H1 (cell line): ENCODE results near the gene ITIH4. TPM values are rescaled to one million over a fixed set of nuclear protein-coding genes. Genes with fewer than 3 reads are reported as not detected.

Experiments used
- CTCF ChIA-PET: fragments of 300-600 bp; sonication (Branson Sonifier 250); formaldehyde crosslinking; loops from one replicate; lab custom pipeline; 2021; ENCODE audit not compliant: partially characterized antibody; lab: Charles Lee
- POLR2A ChIA-PET: fragments of 300-600 bp; sonication (Branson Sonifier 250); formaldehyde crosslinking; loops from one replicate; lab custom pipeline; 2021; ENCODE audit warnings: inconsistent platforms; ENCODE audit not compliant: partially characterized antibody; lab: Charles Lee
- DNase-seq, 2 experiments: peaks; one replicate each; pipeline versions ENCODE4 v3.0.0 to v3.0.0-alpha.2; 2010 to 2022; ENCODE audit warnings: low spot score in 2 of 2, low read depth in 1 of 2, mixed read lengths in 1 of 2
- FAIRE-seq: peaks from 2 replicates; lab custom pipeline; 2011; peaks lifted over from hg19 to GRCh38; lab: Jason Lieb, UNC
- H2AFZ ChIP-seq: 2 replicates; pipeline ENCODE4 v1.8.1; 2012; ENCODE audit warnings: low read length, inconsistent platforms
- H2AK5ac ChIP-seq: 2 replicates; pipeline ENCODE4 v1.6.1; 2013; ENCODE audit warnings: low read depth, low read length
- H2BK120ac ChIP-seq: replicated peaks from 2 replicates; pipeline ENCODE3; 2013; ENCODE audit warnings: low read depth, low read length, inconsistent platforms
- H2BK12ac ChIP-seq: 2 replicates; pipeline ENCODE4 v1.6.1; 2013; ENCODE audit warnings: low read depth, low read length
- H2BK15ac ChIP-seq: 2 replicates; pipeline ENCODE4 v1.6.1; 2013; ENCODE audit warnings: low read length
- H2BK20ac ChIP-seq: 2 replicates; pipeline ENCODE4 v1.6.1; 2013; ENCODE audit warnings: low read length
- H2BK5ac ChIP-seq: 2 replicates; pipeline ENCODE4 v1.6.1; 2013; ENCODE audit warnings: low read depth, low read length
- H3K14ac ChIP-seq: 2 replicates; pipeline ENCODE4 v1.6.1; 2013; ENCODE audit warnings: inconsistent platforms; ENCODE audit not compliant: insufficient read length
- H3K18ac ChIP-seq: 2 replicates; pipeline ENCODE4 v1.6.1; 2013; ENCODE audit warnings: low read length; ENCODE audit errors: extremely low read depth
- H3K23ac ChIP-seq: 2 replicates; pipeline ENCODE4 v1.6.1; 2013; ENCODE audit warnings: inconsistent platforms; ENCODE audit not compliant: insufficient read length
- H3K23me2 ChIP-seq: 2 replicates; pipeline ENCODE4 v1.6.1; 2013; ENCODE audit warnings: low read depth, low read length
- H3K27ac ChIP-seq: 2 replicates; pipeline ENCODE4 v1.6.1; 2011; ENCODE audit warnings: low read depth, low read length, inconsistent platforms
- H3K27me3 ChIP-seq, 4 experiments: replicated peaks in 1 of 4; 1 replicate in 1 of 4; 2 replicates in 3 of 4; pipeline versions ENCODE4 v1.6.1 to v1.8.1; 2011 to 2013; ENCODE audit warnings: low read length in 3 of 4, mild to moderate bottlenecking in 3 of 4, inconsistent platforms in 2 of 4, mixed read lengths in 2 of 4, moderate library complexity in 1 of 4; ENCODE audit not compliant: control insufficient read depth in 3 of 4, insufficient read depth in 3 of 4; ENCODE audit errors: extremely low read depth in 1 of 4
- H3K36me3 ChIP-seq, 4 experiments: 2 replicates each; pipeline versions ENCODE4 v1.6.1 to v1.8.1; 2011 to 2013; ENCODE audit warnings: mild to moderate bottlenecking in 4 of 4, low read length in 3 of 4, moderate library complexity in 2 of 4, control low read depth in 1 of 4, inconsistent platforms in 1 of 4; ENCODE audit not compliant: insufficient read depth in 4 of 4, control insufficient read depth in 2 of 4
- H3K4ac ChIP-seq: replicated peaks from 2 replicates; pipeline ENCODE3; 2013; ENCODE audit warnings: low read length, low read depth, mixed read lengths, inconsistent platforms; ENCODE audit not compliant: insufficient read length
- H3K4me1 ChIP-seq, 4 experiments: replicated peaks in 1 of 4; 1 replicate in 1 of 4; 2 replicates in 3 of 4; pipeline versions ENCODE4 v1.6.1 to v1.8.1; 2011 to 2013; ENCODE audit warnings: low read length in 3 of 4, inconsistent platforms in 2 of 4, mixed read lengths in 1 of 4; ENCODE audit not compliant: insufficient read depth in 4 of 4, control insufficient read depth in 3 of 4
- H3K4me2 ChIP-seq, 2 experiments: 2 replicates each; pipeline versions ENCODE4 v1.6.1 to v1.8.1; 2011 to 2013; ENCODE audit warnings: low read depth in 2 of 2, low read length in 2 of 2, control low read depth in 1 of 2, inconsistent platforms in 1 of 2, mild to moderate bottlenecking in 1 of 2; ENCODE audit not compliant: insufficient read depth in 1 of 2
- H3K4me3 ChIP-seq, 4 experiments: fragments of 200-600, 300-600 bp in 1 of 4; sonication (generic), shearing (Covaris generic), sonication (Bioruptor Twin) in 1 of 4; 2 replicates each; pipeline versions ENCODE4 v1.5.1 to v1.8.1; 2011 to 2016; ENCODE audit warnings: low read length in 4 of 4, low read depth in 3 of 4, control low read depth in 2 of 4, inconsistent platforms in 2 of 4, mild to moderate bottlenecking in 2 of 4, mixed read lengths in 1 of 4, moderate library complexity in 1 of 4; ENCODE audit not compliant: insufficient read depth in 2 of 4; ENCODE audit errors: extremely low read depth in 1 of 4
- H3K56ac ChIP-seq: replicated peaks from 2 replicates; pipeline ENCODE3; 2013; ENCODE audit warnings: low read depth, mild to moderate bottlenecking, mixed read lengths, low read length, inconsistent platforms; ENCODE audit not compliant: insufficient read length
- H3K79me1 ChIP-seq: 2 replicates; pipeline ENCODE4 v1.6.1; 2013; ENCODE audit warnings: low read depth, low read length, control low read depth
- H3K79me2 ChIP-seq, 2 experiments: 2 replicates each; pipeline versions ENCODE4 v1.6.1 to v1.8.1; 2012 to 2013; ENCODE audit warnings: low read length in 2 of 2, mild to moderate bottlenecking in 2 of 2, inconsistent platforms in 1 of 2; ENCODE audit not compliant: insufficient read depth in 2 of 2, control insufficient read depth in 1 of 2
- H3K9ac ChIP-seq, 4 experiments: replicated peaks in 1 of 4; 1 replicate in 1 of 4; 2 replicates in 3 of 4; pipeline versions ENCODE4 v1.6.1 to v1.8.1; 2011 to 2013; ENCODE audit warnings: low read depth in 3 of 4, low read length in 3 of 4, control low read depth in 2 of 4, mild to moderate bottlenecking in 2 of 4, moderate library complexity in 2 of 4, inconsistent platforms in 1 of 4; ENCODE audit errors: extremely low read depth in 1 of 4
- H3K9me3 ChIP-seq, 2 experiments: 2 replicates each; pipeline versions ENCODE4 v1.6.1 to v1.8.1; 2012 to 2013; ENCODE audit warnings: mild to moderate bottlenecking in 2 of 2, moderate library complexity in 2 of 2, control low read depth in 1 of 2, inconsistent platforms in 1 of 2, low read depth in 1 of 2, low read length in 1 of 2, mixed read lengths in 1 of 2; ENCODE audit not compliant: insufficient read depth in 2 of 2
- H4K20me1 ChIP-seq, 2 experiments: replicated peaks in 1 of 2; 2 replicates each; pipeline versions ENCODE3 to v1.8.1; 2011 to 2013; ENCODE audit warnings: inconsistent platforms in 2 of 2, low read length in 2 of 2, mild to moderate bottlenecking in 1 of 2; ENCODE audit not compliant: insufficient read depth in 2 of 2, control insufficient read depth in 1 of 2
- H4K5ac ChIP-seq: 2 replicates; pipeline ENCODE4 v1.6.1; 2013; ENCODE audit warnings: low read length, low read depth, mixed read lengths, inconsistent platforms; ENCODE audit not compliant: insufficient read length
- H4K8ac ChIP-seq: 2 replicates; pipeline ENCODE4 v1.8.0; 2013; ENCODE audit warnings: mild to moderate bottlenecking, moderate library complexity, low read length, inconsistent platforms; ENCODE audit not compliant: insufficient read depth; ENCODE audit errors: extremely low read depth
- H4K91ac ChIP-seq: replicated peaks from 2 replicates; pipeline ENCODE3; 2013; ENCODE audit warnings: low read length, mixed read lengths, inconsistent platforms; ENCODE audit not compliant: insufficient read length
- CTBP2 ChIP-seq: IDR thresholded peaks from 2 replicates; pipeline ENCODE4 v1.7.0; 2011; ENCODE audit warnings: borderline replicate concordance, mild to moderate bottlenecking, moderate library complexity, mixed read lengths, low read length; ENCODE audit not compliant: insufficient read depth, insufficient read length
- CTCF ChIP-seq, 3 experiments: IDR thresholded peaks; 1 replicate in 2 of 3; 2 replicates in 1 of 3; pipeline versions ENCODE4 v1.5.1 to v1.6.1; 2011; ENCODE audit warnings: low read length in 3 of 3, mild to moderate bottlenecking in 3 of 3, inconsistent platforms in 2 of 3, low read depth in 1 of 3, moderate library complexity in 1 of 3; ENCODE audit not compliant: insufficient read depth in 1 of 3; ENCODE audit errors: control extremely low read depth in 1 of 3
- KDM5A ChIP-seq: fragments of 200-600 bp; IDR thresholded peaks from 2 replicates; pipeline ENCODE4 v1.7.1; 2012; ENCODE audit warnings: mild to moderate bottlenecking, low read length, inconsistent platforms, mixed read lengths
- POLR2A ChIP-seq, 2 experiments: IDR thresholded peaks; 1 replicate in 1 of 2; 2 replicates in 1 of 2; pipeline ENCODE4 v1.6.1; 2011; ENCODE audit warnings: low read depth in 2 of 2, low read length in 2 of 2, mild to moderate bottlenecking in 2 of 2; ENCODE audit errors: control extremely low read depth in 1 of 2
- RBBP5 ChIP-seq: IDR thresholded peaks from 2 replicates; pipeline ENCODE4 v1.7.1; 2012; ENCODE audit warnings: low read depth, mild to moderate bottlenecking, inconsistent platforms, low read length, moderate library complexity, borderline replicate concordance
- SP2 ChIP-seq: IDR thresholded peaks from 2 replicates; pipeline ENCODE4 v1.6.1; 2012; ENCODE audit warnings: mild to moderate bottlenecking, low read length, inconsistent platforms
- TBP ChIP-seq: IDR thresholded peaks from 2 replicates; pipeline ENCODE4 v1.6.1; 2011; ENCODE audit warnings: low read depth, low read length, improper control_type of control experiment
- WGBS, 2 experiments: shearing (Covaris generic) in 1 of 2; methylation state at CpG; one replicate each; pipeline versions ENCODE4 v1.1.6 to v1.1.7; 2013 to 2015; ENCODE audit warnings: low lambda C conversion rate in 2 of 2, mixed read lengths in 2 of 2, inconsistent platforms in 1 of 2, low coverage in 1 of 2, missing lambda C conversion rate in 1 of 2; ENCODE audit not compliant: insufficient replicate concordance in 2 of 2, insufficient coverage in 1 of 2, insufficient read length in 1 of 2; ENCODE audit errors: extremely low coverage in 1 of 2, missing lambda C conversion rate in 1 of 2; 5-methylcytosine and 5-hydroxymethylcytosine counted together
- polyA plus RNA-seq, 7 experiments: library from polyadenylated mRNA; depleted of rRNA in 3 of 7; stranded (reverse) in 5 of 7; unstranded in 2 of 7; fragments of >200 nt in 5 of 7; fragments of 200-250 nt in 2 of 7; gene quantifications; 1 replicate in 5 of 7; 2 replicates in 1 of 7; 4 replicates in 1 of 7; pipeline versions ENCODE4 v1.2.1 to v1.2.3, GENCODE V29; 2011 to 2013; ENCODE audit warnings: missing spikeins in 2 of 7, mixed read lengths in 2 of 7
- total RNA-seq: library from RNA; stranded (reverse); fragmentation: NEBNext Ultra II Directional; extraction: Animal tissue kit (Norgen Biotek cat#: 25700); gene quantifications from 2 replicates; pipeline ENCODE4 v1.2.1, GENCODE V29; 2021

ITIH4 gene
- total and polyA plus RNA-seq, 2 of the 8 experiments (the other 6 are each of a cell fraction or from before 2014, with no cell fraction given) = 3.4 to 3.7 TPM

GRCh38 chr3:52782412-52783210 lies 47.9 kb downstream of the ITIH4 start:
- 76% methylated on average over 12 of the region's 12 CpGs; no CpG with 5 or more reads in 1 of the 2 experiments for WGBS, 2 experiments
- ChIA-PET CTCF (interaction anchor here (0.6 to 4.1 kb wide), 7 partner anchors 10 to 269 kb away, joined by 3 to 19 read pairs (median 5); no protein-coding TSS in a partner anchor), POLR2A (interaction anchor here (1.4 kb wide), 1 partner anchor 11 kb away, joined by 8 read pairs; the partner anchor contains the start of gene NEK4)
- Histone ChIP-seq H3K56ac (no peak overlapping the region), H2AFZ (no peak overlapping the region), H3K79me1 (no peaks in the 10 kb centered on the region), H4K8ac (no peak overlapping the region), H4K20me1 (peaks cover 0 to 3% of the 10 kb centered on the region in 2 experiments), H3K4me2 (no peak overlapping the region), H3K4me3 (no peak overlapping the region), H3K23me2 (no peaks in the 10 kb centered on the region), H3K9ac (no peak overlapping the region), H4K5ac (no peak overlapping the region), H2BK12ac (no peak overlapping the region; the same call in 1 of the 2 replicates), H3K23ac (no peak overlapping the region), H3K4me1 (peaks cover 0 to 8% (median 0%) of the 10 kb centered on the region in 4 experiments; a peak in 1 of 7 replicates), H3K9me3 (no peaks in the 10 kb centered on the region), H3K18ac (no peak overlapping the region), H3K79me2 (no peaks in the 10 kb centered on the region), H2BK5ac (no peak overlapping the region), H2BK15ac (no peak overlapping the region), H3K27me3 (no peaks in the 10 kb centered on the region; a peak in 1 of 7 replicates), H3K27ac (no peak overlapping the region), H4K91ac (no peak overlapping the region), H2BK120ac (no peak overlapping the region), H2BK20ac (no peak overlapping the region)
- FAIRE-seq (no peak), DNase-seq (no peak)
- TF ChIP-seq POLR2A (IDR thresholded peaks at IDR 0.05; ENCODE audit: control extremely low read depth in 1 of 2, low read depth in 2 of 2, low read length in 2 of 2) = no peak
- TF ChIP-seq RBBP5 = no peak
- no peak for TF ChIP-seq CTBP2
- no peak for TF ChIP-seq CTCF (IDR thresholded peaks at IDR 0.05; ENCODE audit: control extremely low read depth in 1 of 3, insufficient read depth in 1 of 3, low read depth in 1 of 3, low read length in 3 of 3)
- no peak for TF ChIP-seq KDM5A
- TF ChIP-seq TBP = no peak
- TF ChIP-seq SP2 = no peak
- TF ChIP-seq, all 59 proteins: peak for 0
- Histone ChIP-seq H3K14ac (no peak overlapping the region), H3K4ac (no peak overlapping the region), H2AK5ac (no peak overlapping the region), H3K36me3 (no peaks in the 10 kb centered on the region; a peak in 1 of 8 replicates)
